Midbrain (tissue), 1 donor: ENCODE data around the gene RNF175.

Experiments used
- DNase-seq: peaks from one replicate; lab custom pipeline; 2025; lab: John Stamatoyannopoulos, UW

Gene RNF175

GRCh38 chr4:153785910-153786721 lies 26.3 kb upstream of the RNF175 start:
- peak; percentile 14 for DNase-seq

- no peak for DNase-seq
Observed at GRCh38 chr4:153784166-153784699, 24.4 kb upstream of the RNF175 start.

GRCh38 chr4:153782581-153782980 lies 22.8 kb upstream of the RNF175 start:
- DNase-seq, result no peak

- no peak for DNase-seq
Observed at GRCh38 chr4:153781717-153782416, 22.0 kb upstream of the RNF175 start.

- no peak for DNase-seq
Observed at GRCh38 chr4:153781280-153781679, 21.5 kb upstream of the RNF175 start.

GRCh38 chr4:153780876-153781275 lies 21.1 kb upstream of the RNF175 start:
- DNase-seq, result no peak

GRCh38 chr4:153780221-153780620 lies 20.4 kb upstream of the RNF175 start:
- DNase-seq, result no peak

GRCh38 chr4:153778383-153778782 lies 18.6 kb upstream of the RNF175 start:
- DNase-seq, result no peak

GRCh38 chr4:153777421-153777820 lies 17.6 kb upstream of the RNF175 start:
- no peak for DNase-seq

GRCh38 chr4:153776601-153777000 lies 16.8 kb upstream of the RNF175 start:
- no peak for DNase-seq

- DNase-seq, result no peak
Observed at GRCh38 chr4:153773236-153773690, 13.4 kb upstream of the RNF175 start.

GRCh38 chr4:153771046-153771445 lies 11.2 kb upstream of the RNF175 start:
- no peak for DNase-seq

- DNase-seq, result no peak
Observed at GRCh38 chr4:153766758-153767157, 6.9 kb upstream of the RNF175 start.

GRCh38 chr4:153765894-153766293 lies 6.1 kb upstream of the RNF175 start:
- DNase-seq, result no peak

- no peak for DNase-seq
Observed at GRCh38 chr4:153764601-153765368, 5.0 kb upstream of the RNF175 start.

GRCh38 chr4:153763404-153763803 lies 3.6 kb upstream of the RNF175 start:
- no peak for DNase-seq

GRCh38 chr4:153758688-153759406 lies 977 bp downstream of the RNF175 start:
- DNase-seq, result no peak

- no peak for DNase-seq
Observed at GRCh38 chr4:153758136-153758535, 1.7 kb downstream of the RNF175 start.

- DNase-seq, result no peak
Observed at GRCh38 chr4:153757407-153757806, 2.4 kb downstream of the RNF175 start.

- no peak for DNase-seq
Observed at GRCh38 chr4:153755186-153755585, 4.6 kb downstream of the RNF175 start.

GRCh38 chr4:153750197-153750817 lies 9.5 kb downstream of the RNF175 start:
- peak; percentile 78 for DNase-seq
